Psoas muscle (tissue), 8 donors: ENCODE results near the gene DYNC1LI2. TPM values are rescaled to one million over a fixed set of nuclear protein-coding genes. Genes with fewer than 3 reads are reported as not detected.

ENCODE experiments used
- ATAC-seq, 4 donors: fragments of 200-7000 bp; cut with Tn5 transposase; one replicate each; pipeline ENCODE4 v1.9.1; 2020; ENCODE audit warnings: moderate library complexity in 3 of 4, mild to moderate bottlenecking in 2 of 4
- DNase-seq, 2 donors: peaks; one replicate each; pipeline ENCODE4 v3.0.0-alpha.2; 2020
- H3K27ac ChIP-seq: fragments of 200-600 bp; one replicate; pipeline ENCODE4 v1.8.0; 2022
- H3K27me3 ChIP-seq, 3 donors: fragments of 200-600 bp in 1 of 3; one replicate each; pipeline versions ENCODE4 v1.6.1 to v1.8.0; 2013 to 2022; ENCODE audit warnings: low read length in 2 of 3, mild to moderate bottlenecking in 2 of 3, moderate library complexity in 1 of 3; ENCODE audit not compliant: insufficient read depth in 3 of 3
- H3K36me3 ChIP-seq, 2 donors: fragments of 200-600 bp in 1 of 2; one replicate each; pipeline versions ENCODE4 v1.6.1 to v1.8.0; 2013 to 2022; ENCODE audit warnings: low read depth in 1 of 2, mild to moderate bottlenecking in 1 of 2, moderate library complexity in 1 of 2; ENCODE audit not compliant: insufficient read depth in 1 of 2
- H3K4me1 ChIP-seq: fragments of 200-600 bp; one replicate; pipeline ENCODE4 v1.8.0; 2022
- H3K4me3 ChIP-seq: fragments of 200-600 bp; one replicate; pipeline ENCODE4 v1.8.0; 2022; ENCODE audit warnings: mild to moderate bottlenecking
- H3K9me3 ChIP-seq: fragments of 200-600 bp; one replicate; pipeline ENCODE4 v1.8.0; 2022
- CTCF ChIP-seq: fragments of 200-600 bp; IDR thresholded peaks from one replicate; pipeline ENCODE4 v1.8.0; 2022; ENCODE audit warnings: antibody characterized with exemption
- WGBS, 3 donors: extraction: QIAGEN DNeasy Blood & Tissue Kit; methylation state at CpG; one replicate each; pipeline versions ENCODE4 v1.1.6 to v1.1.7; 2013; 5-methylcytosine and 5-hydroxymethylcytosine counted together
- intact Hi-C, 2 donors: fragments of 100-400 bp; cut with DNase I; formaldehyde crosslinking; loops; one replicate each; pipeline versions ENCODE4 v1.11.0 to v1.14.2; 2022
- polyA plus RNA-seq, 3 donors: library from polyadenylated mRNA; stranded (reverse); fragments of 200-250 nt; gene quantifications; one replicate each; pipeline ENCODE4 v1.2.3, GENCODE V29; 2013
- total RNA-seq, 4 donors: library from RNA; stranded (reverse); fragmentation: NEBNext Ultra II Directional in 2 of 4; extraction: Animal tissue kit (Norgen Biotek cat#: 25700) in 2 of 4; gene quantifications; one replicate each; pipeline versions ENCODE4 v1.2.1 to v1.2.4, GENCODE V29; 2021 to 2023
- donor health status: healthy with polysubstance abuse.
- donor health status: DM: no; HTN: no; CAD: no; lungs with moderate emphysema.
- donor health status: Bipolar disorder and iron deficiency.
- donor health status: healthy.
- donor health status: DM: yes; HTN: yes; CAD: no.
- donor health status: DM: no; HTN: no; CAD: no.
- donor health status: DM: no; HTN: no; CAD: no.
- donor health status: DM: yes; HTN: yes; CAD: no.

The DYNC1LI2 gene
- total and polyA plus RNA-seq, 7 donors = 30.8 to 76.0 (median 63.5) TPM

GRCh38 chr16:66787427-66787826 is 36.0 kb upstream of the DYNC1LI2 start:
- DNase-seq = no peak
- Histone ChIP-seq H3K4me1 (no peaks in the 10 kb centered on the region), H3K27me3 (no peaks in the 10 kb centered on the region), H3K27ac (no peak overlapping the region), H3K4me3 (no peak overlapping the region), H3K36me3 (no peaks in the 10 kb centered on the region), H3K9me3 (no peaks in the 10 kb centered on the region)
- intact Hi-C loops = no loop called here
- 58 to 91% (median 63%) methylated on average over 2 of the region's 2 CpGs for WGBS, 3 donors
- TF ChIP-seq CTCF = no peak
- ATAC-seq = no peak

- Histone ChIP-seq H3K9me3 (no peaks in the 10 kb centered on the region), H3K4me3 (no peak overlapping the region), H3K36me3 (no peaks in the 10 kb centered on the region), H3K4me1 (no peaks in the 10 kb centered on the region), H3K27ac (no peak overlapping the region), H3K27me3 (no peaks in the 10 kb centered on the region)
- 95% methylated on average over 3 of the region's 3 CpGs for WGBS, 3 donors
- DNase-seq (no peak), ATAC-seq (no peak)
- intact Hi-C loops = no loop called here
- TF ChIP-seq CTCF = no peak
Measured at GRCh38 chr16:66786551-66786950, 35.1 kb upstream of the DYNC1LI2 start.

GRCh38 chr16:66776457-66776856 is 25.0 kb upstream of the DYNC1LI2 start:
- Histone ChIP-seq H3K36me3 (no peaks in the 10 kb centered on the region), H3K27me3 (no peaks in the 10 kb centered on the region), H3K4me3 (no peak overlapping the region), H3K9me3 (no peaks in the 10 kb centered on the region), H3K27ac (no peak overlapping the region), H3K4me1 (no peaks in the 10 kb centered on the region)
- ATAC-seq (no peak), DNase-seq (no peak)
- intact Hi-C loops = no loop called here
- no peak for TF ChIP-seq CTCF

GRCh38 chr16:66774981-66775380 is 23.6 kb upstream of the DYNC1LI2 start:
- no peak overlapping the region for H3K27ac ChIP-seq
- intact Hi-C loops = no loop called here
- no peak for TF ChIP-seq CTCF
- no peak overlapping the region for H3K4me3 ChIP-seq
- H3K27me3 ChIP-seq = no peaks in the 10 kb centered on the region
- WGBS, 3 donors = 68 to 73% (median 71%) methylated on average over 2 of the region's 2 CpGs
- H3K36me3 ChIP-seq = no peaks in the 10 kb centered on the region
- DNase-seq (no peak), ATAC-seq (no peak)
- H3K9me3 ChIP-seq = no peaks in the 10 kb centered on the region
- no peaks in the 10 kb centered on the region for H3K4me1 ChIP-seq

- Histone ChIP-seq H3K4me3 (no peak overlapping the region), H3K4me1 (no peaks in the 10 kb centered on the region), H3K27me3 (no peaks in the 10 kb centered on the region), H3K36me3 (no peaks in the 10 kb centered on the region), H3K9me3 (no peaks in the 10 kb centered on the region), H3K27ac (no peak overlapping the region)
- no peak for ATAC-seq
- no peak for TF ChIP-seq CTCF
- intact Hi-C loops = loop anchor here in 1 of 2 donors (10.0 kb wide), 2 partner anchors 93 to 353 kb away; no protein-coding TSS in a partner anchor
- no peak for DNase-seq
Measured at GRCh38 chr16:66758086-66758485, 6.7 kb upstream of the DYNC1LI2 start.
